Kidney (tissue), 14 donors: ENCODE measurements around the gene ANKRD1. TPM values are rescaled to one million over a fixed set of nuclear protein-coding genes. Genes with fewer than 3 reads are reported as not detected.

ENCODE experiments used
- DNase-seq, 5 donors: peaks; one replicate each; pipeline ENCODE4 v3.0.0-alpha.2; 2013 to 2020
- FAIRE-seq: peaks from 2 replicates; lab custom pipeline; 2012; peaks lifted over from hg19 to GRCh38; lab: Jason Lieb, UNC
- H3K27ac ChIP-seq, 2 donors: one replicate each; pipeline ENCODE4 v1.7.0; 2013; ENCODE audit warnings: low read depth in 2 of 2, low read length in 2 of 2, inconsistent platforms in 1 of 2
- H3K27me3 ChIP-seq: one replicate; pipeline ENCODE4 v1.7.1; 2013; ENCODE audit warnings: low read length, inconsistent platforms; ENCODE audit not compliant: control insufficient read depth, insufficient read depth
- H3K36me3 ChIP-seq, 3 donors: one replicate each; pipeline versions ENCODE4 v1.7.0 to v1.7.1; 2013; ENCODE audit warnings: low read length in 3 of 3, control low read depth in 1 of 3, inconsistent platforms in 1 of 3; ENCODE audit not compliant: insufficient read depth in 3 of 3, control insufficient read depth in 2 of 3
- H3K4me1 ChIP-seq, 3 donors: one replicate each; pipeline versions ENCODE4 v1.7.0 to v1.7.1; 2013; ENCODE audit warnings: low read length in 3 of 3, inconsistent platforms in 1 of 3, low read depth in 1 of 3; ENCODE audit not compliant: control insufficient read depth in 2 of 3, insufficient read depth in 2 of 3
- H3K4me3 ChIP-seq, 3 donors: one replicate each; pipeline versions ENCODE4 v1.7.0 to v1.8.1; 2013; ENCODE audit warnings: low read length in 3 of 3, control low read depth in 1 of 3, inconsistent platforms in 1 of 3
- H3K9ac ChIP-seq, 3 donors: one replicate each; pipeline versions ENCODE4 v1.7.0 to v1.7.1; 2013; ENCODE audit warnings: low read length in 3 of 3, control low read depth in 1 of 3, inconsistent platforms in 1 of 3
- H3K9me3 ChIP-seq, 3 donors: one replicate each; pipeline versions ENCODE4 v1.7.0 to v1.7.1; 2013; ENCODE audit warnings: low read length in 3 of 3, control low read depth in 1 of 3, inconsistent platforms in 1 of 3; ENCODE audit not compliant: control insufficient read depth in 2 of 3, insufficient read depth in 1 of 3
- intact Hi-C: fragments of 100-400 bp; cut with DNase I; formaldehyde crosslinking; loops from one replicate; pipeline ENCODE4 v1.11.1; 2022
- polyA plus RNA-seq: library from polyadenylated mRNA; stranded (reverse); fragments of 350-450 nt; fragmentation: Illumina TruSeq; extraction: RNeasy Lipid Tissue Mini Kit (QIAGEN cat#74804); gene quantifications from one replicate; pipeline ENCODE4 v1.2.3, GENCODE V29; 2014; ENCODE audit warnings: low read depth, low replicate concordance; ENCODE audit not compliant: insufficient read depth
- total RNA-seq: library from RNA; stranded (reverse); fragmentation: NEBNext Ultra II Directional; extraction: Animal tissue kit (Norgen Biotek cat#: 25700); gene quantifications from one replicate; pipeline ENCODE4 v1.2.1, GENCODE V29; 2021
- TF ChIP-seq, protein P1 (sequence below): IDR thresholded peaks from 3 replicates; pipeline ENCODE4 v1.5.1; 2012; ENCODE audit warnings: mild to moderate bottlenecking, moderate library complexity, borderline replicate concordance; ENCODE audit not compliant: insufficient read depth; ENCODE audit errors: extremely low read depth
- donor health status: control.
- donor health status: control.
- donor health status: control.
- donor health status: control.
- donor health status: control.
- donor health status: DM: yes; HTN: yes; CAD: no.
- donor health status: Normal renal cell carcinoma (clear cell type).

ANKRD1 gene
- total and polyA plus RNA-seq, 2 donors from 2014 or later = 0.58 TPM; not detected in 1

DNA sequence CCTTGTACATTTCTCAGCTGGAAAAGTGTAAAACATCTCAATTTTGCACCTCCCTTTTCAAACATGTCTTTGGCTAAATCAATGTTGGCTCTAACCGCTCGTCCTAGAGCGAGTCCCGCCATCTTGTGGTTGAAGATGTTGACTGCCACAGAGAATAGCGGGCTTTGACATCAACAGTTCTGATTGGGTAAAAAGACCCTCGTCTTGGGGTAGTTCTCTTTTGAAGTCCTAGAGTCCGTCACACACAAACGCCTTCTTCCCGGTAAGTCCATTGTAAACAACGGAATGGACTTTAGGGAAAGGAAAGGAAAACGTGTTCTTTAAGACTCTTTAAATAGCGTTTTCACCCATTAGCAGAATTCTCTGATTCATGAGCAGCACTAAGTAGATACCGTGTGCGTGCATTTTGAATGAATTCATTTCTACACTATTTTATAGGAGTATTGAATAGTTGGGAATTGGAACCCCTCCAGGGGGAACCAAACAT, 49.6 kb downstream of the ANKRD1 start:
- Histone ChIP-seq H3K4me1 (peaks cover 0 to 8% (median 4%) of the 10 kb centered on the region in 3 donors), H3K36me3 (peaks cover under 1 to 4% (median 3%) of the 10 kb centered on the region in 3 donors), H3K27ac (no peak overlapping the region), H3K9ac (peak overlapping the region; percentile 54 to 80 (median 79)), H3K27me3 (no peaks in the 10 kb centered on the region), H3K9me3 (peaks cover 0 to 3% (median 0%) of the 10 kb centered on the region in 3 donors), H3K4me3 (peak overlapping the region; percentile 73 to 94 (median 90))
- intact Hi-C loops = no loop called here
- TF ChIP-seq, protein P1, sequence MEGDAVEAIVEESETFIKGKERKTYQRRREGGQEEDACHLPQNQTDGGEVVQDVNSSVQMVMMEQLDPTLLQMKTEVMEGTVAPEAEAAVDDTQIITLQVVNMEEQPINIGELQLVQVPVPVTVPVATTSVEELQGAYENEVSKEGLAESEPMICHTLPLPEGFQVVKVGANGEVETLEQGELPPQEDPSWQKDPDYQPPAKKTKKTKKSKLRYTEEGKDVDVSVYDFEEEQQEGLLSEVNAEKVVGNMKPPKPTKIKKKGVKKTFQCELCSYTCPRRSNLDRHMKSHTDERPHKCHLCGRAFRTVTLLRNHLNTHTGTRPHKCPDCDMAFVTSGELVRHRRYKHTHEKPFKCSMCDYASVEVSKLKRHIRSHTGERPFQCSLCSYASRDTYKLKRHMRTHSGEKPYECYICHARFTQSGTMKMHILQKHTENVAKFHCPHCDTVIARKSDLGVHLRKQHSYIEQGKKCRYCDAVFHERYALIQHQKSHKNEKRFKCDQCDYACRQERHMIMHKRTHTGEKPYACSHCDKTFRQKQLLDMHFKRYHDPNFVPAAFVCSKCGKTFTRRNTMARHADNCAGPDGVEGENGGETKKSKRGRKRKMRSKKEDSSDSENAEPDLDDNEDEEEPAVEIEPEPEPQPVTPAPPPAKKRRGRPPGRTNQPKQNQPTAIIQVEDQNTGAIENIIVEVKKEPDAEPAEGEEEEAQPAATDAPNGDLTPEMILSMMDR = peak; percentile 35
- peak in 4 of 5 donors; percentile 62 to 90 (median 79) for DNase-seq
- FAIRE-seq = peak; percentile 35

- Histone ChIP-seq H3K4me3 (no peak overlapping the region), H3K27me3 (peaks cover 2% of the 10 kb centered on the region), H3K27ac (no peak overlapping the region), H3K9me3 (peaks cover 0 to 3% (median 0%) of the 10 kb centered on the region in 3 donors), H3K9ac (no peak overlapping the region), H3K36me3 (no peaks in the 10 kb centered on the region), H3K4me1 (peaks cover 0 to 3% (median 0%) of the 10 kb centered on the region in 3 donors)
- TF ChIP-seq, protein P1 = no peak
- FAIRE-seq (no peak), DNase-seq (no peak)
- intact Hi-C loops = loop anchor here (10.0 kb wide), 1 partner anchor 1071 kb away; no protein-coding TSS in a partner anchor
Measured at GRCh38 chr10:90866050-90866598, 54.8 kb downstream of the ANKRD1 start.

- Histone ChIP-seq H3K9me3 (peaks cover 0 to 3% (median 0%) of the 10 kb centered on the region in 3 donors), H3K4me3 (no peak overlapping the region), H3K9ac (no peak overlapping the region), H3K4me1 (no peaks in the 10 kb centered on the region), H3K27me3 (peaks cover 2% of the 10 kb centered on the region), H3K36me3 (no peaks in the 10 kb centered on the region), H3K27ac (no peak overlapping the region)
- FAIRE-seq (no peak), DNase-seq (peak in 1 of 5 donors; percentile 28)
- TF ChIP-seq, protein P1 = no peak
- intact Hi-C loops = loop anchor here (10.0 kb wide), 1 partner anchor 1071 kb away; no protein-coding TSS in a partner anchor
Measured at GRCh38 chr10:90865401-90865800, 55.5 kb downstream of the ANKRD1 start.
